Measurements from ENCODE around the gene CNEP1R1. TPM values are rescaled to one million over a fixed set of nuclear protein-coding genes. Genes with fewer than 3 reads are reported as not detected.

The CNEP1R1 gene
- total RNA-seq, 1 experiment from 2014 or later, result 18.5 TPM

GRCh38 chr16:50036426-50036825 is 11.4 kb downstream of the CNEP1R1 start:
- Histone ChIP-seq H4K91ac (ENCODE audit: insufficient read length, low read depth, low read length) (no peak overlapping the region), H2AK5ac (ENCODE audit: insufficient read length, low read length) (no peak overlapping the region), H3K27ac (ENCODE audit: insufficient read length, low read depth, low read length) (no peak overlapping the region), H4K20me1 (ENCODE audit: control insufficient read depth, insufficient read depth, insufficient read length) (no peaks in the 10 kb centered on the region), H2BK20ac (ENCODE audit: low read depth, low read length, poor library complexity, severe bottlenecking) (no peak overlapping the region), H3K27me3 (ENCODE audit: insufficient read depth, low read length) (no peaks in the 10 kb centered on the region), H4K5ac (ENCODE audit: insufficient read length, low read depth, low read length) (no peak overlapping the region), H3K4ac (ENCODE audit: low read depth, low read length) (no peak overlapping the region), H2BK5ac (ENCODE audit: insufficient read length, low read length) (no peak overlapping the region), H3K18ac (ENCODE audit: insufficient read length, low read depth, low read length) (no peak overlapping the region), H2AFZ (ENCODE audit: low read length) (no peak overlapping the region), H3K23ac (ENCODE audit: insufficient read length, low read depth, low read length) (no peak overlapping the region), H3K4me2 (ENCODE audit: insufficient read depth, insufficient read length, low read length) (no peak overlapping the region), H2BK12ac (ENCODE audit: insufficient read length, low read depth, low read length) (no peak overlapping the region), H3K79me2 (ENCODE audit: insufficient read depth, low read length) (no peaks in the 10 kb centered on the region), H2BK15ac (ENCODE audit: low read depth, low read length) (no peak overlapping the region), H3K23me2 (ENCODE audit: insufficient read length, low read depth, low read length, poor library complexity, severe bottlenecking) (no peaks in the 10 kb centered on the region), H2BK120ac (ENCODE audit: low read depth, low read length, poor library complexity, severe bottlenecking) (no peak overlapping the region), H4K8ac (replicated peaks; ENCODE audit: insufficient read length, low read depth, low read length) (no peak overlapping the region), H3K9me3 (ENCODE audit: control insufficient read depth, low read depth, low read length) (no peaks in the 10 kb centered on the region), H3K14ac (ENCODE audit: insufficient read depth, low read length) (no peak overlapping the region), H3K9ac (ENCODE audit: extremely low read depth, insufficient read length, low read length) (no peak overlapping the region), H3T11ph (ENCODE audit: low read length) (no peak overlapping the region), H3K79me1 (ENCODE audit: insufficient read depth, low read depth, low read length, poor library complexity, severe bottlenecking) (no peaks in the 10 kb centered on the region), H3K4me1 (ENCODE audit: insufficient read depth, low read length) (peaks cover 2% of the 10 kb centered on the region; the same call in 1 of the 2 replicates), H3K56ac (ENCODE audit: insufficient read length, low read depth, low read length) (no peak overlapping the region)
- Mint-ChIP-seq H3K4me3 (no peak overlapping the region), H3K36me3 (ENCODE audit: insufficient read depth in 1 of 3, low read depth in 3 of 3) (peaks cover 9 to 43% (median 18%) of the 10 kb centered on the region in 3 experiments; a peak in 6 of 7 replicates), H3K27ac (no peak overlapping the region), H3K4me1 (peaks cover 4 to 5% of the 10 kb centered on the region in 2 experiments), H3K27me3 (ENCODE audit: low read depth) (no peaks in the 10 kb centered on the region), H3K9me3 (no peaks in the 10 kb centered on the region)
- TF ChIP-seq, protein P1, sequence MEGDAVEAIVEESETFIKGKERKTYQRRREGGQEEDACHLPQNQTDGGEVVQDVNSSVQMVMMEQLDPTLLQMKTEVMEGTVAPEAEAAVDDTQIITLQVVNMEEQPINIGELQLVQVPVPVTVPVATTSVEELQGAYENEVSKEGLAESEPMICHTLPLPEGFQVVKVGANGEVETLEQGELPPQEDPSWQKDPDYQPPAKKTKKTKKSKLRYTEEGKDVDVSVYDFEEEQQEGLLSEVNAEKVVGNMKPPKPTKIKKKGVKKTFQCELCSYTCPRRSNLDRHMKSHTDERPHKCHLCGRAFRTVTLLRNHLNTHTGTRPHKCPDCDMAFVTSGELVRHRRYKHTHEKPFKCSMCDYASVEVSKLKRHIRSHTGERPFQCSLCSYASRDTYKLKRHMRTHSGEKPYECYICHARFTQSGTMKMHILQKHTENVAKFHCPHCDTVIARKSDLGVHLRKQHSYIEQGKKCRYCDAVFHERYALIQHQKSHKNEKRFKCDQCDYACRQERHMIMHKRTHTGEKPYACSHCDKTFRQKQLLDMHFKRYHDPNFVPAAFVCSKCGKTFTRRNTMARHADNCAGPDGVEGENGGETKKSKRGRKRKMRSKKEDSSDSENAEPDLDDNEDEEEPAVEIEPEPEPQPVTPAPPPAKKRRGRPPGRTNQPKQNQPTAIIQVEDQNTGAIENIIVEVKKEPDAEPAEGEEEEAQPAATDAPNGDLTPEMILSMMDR (conservative IDR thresholded peaks at IDR 0.05), result no peak
- no peak for DNase-seq
- no CpG with 5 or more reads among the region's 3 CpGs for WGBS (ENCODE audit: extremely low coverage, insufficient read length, low lambda C conversion rate)

Measured in H9 (cell line).